Measurements from ENCODE around the gene CACNA1C. TPM values are rescaled to one million over a fixed set of nuclear protein-coding genes. Genes with fewer than 3 reads are reported as not detected.

Gene CACNA1C
- total RNA-seq, 1 donor from 2014 or later = 102 TPM

- Histone ChIP-seq H3K27me3 (no peaks in the 10 kb centered on the region), H3K27ac (no peak overlapping the region), H3K4me3 (no peak overlapping the region), H3K4me1 (no peaks in the 10 kb centered on the region), H3K9me3 (no peaks in the 10 kb centered on the region), H3K36me3 (peaks cover 22 to 25% of the 10 kb centered on the region in 2 donors)
- no peak for TF ChIP-seq CTCF (IDR thresholded peaks at IDR 0.05)
- no peak for DNase-seq (ENCODE audit: low spot score in 2 of 2)
- intact Hi-C loops (cut with DNase I) = no loop called here
These were observed 575.0 kb downstream of the CACNA1C start for GRCh38 chr12:2627835-2628191.

- H3K9me3 ChIP-seq = no peaks in the 10 kb centered on the region
- TF ChIP-seq CTCF (IDR thresholded peaks at IDR 0.05) = no peak
- DNase-seq (ENCODE audit: low spot score in 2 of 2) = no peak
- no peaks in the 10 kb centered on the region for H3K4me1 ChIP-seq
- H3K36me3 ChIP-seq = peaks cover 22 to 24% of the 10 kb centered on the region in 2 donors
- intact Hi-C loops (cut with DNase I) = no loop called here
- H3K27ac ChIP-seq = no peak overlapping the region
- no peak overlapping the region for H3K4me3 ChIP-seq
- H3K27me3 ChIP-seq = no peaks in the 10 kb centered on the region
These were observed 575.6 kb downstream of the CACNA1C start for GRCh38 chr12:2628401-2628800.

GRCh38 chr12:2629051-2629450, 576.3 kb downstream of the CACNA1C start:
- Histone ChIP-seq H3K4me3 (no peak overlapping the region), H3K27ac (no peak overlapping the region), H3K36me3 (peaks cover 22 to 23% of the 10 kb centered on the region in 2 donors), H3K9me3 (no peaks in the 10 kb centered on the region), H3K27me3 (no peaks in the 10 kb centered on the region), H3K4me1 (no peaks in the 10 kb centered on the region)
- intact Hi-C loops (cut with DNase I) = no loop called here
- DNase-seq (ENCODE audit: low spot score in 2 of 2) = no peak
- no peak for TF ChIP-seq CTCF (IDR thresholded peaks at IDR 0.05)

GRCh38 chr12:2631653-2632350, 579.0 kb downstream of the CACNA1C start:
- no peaks in the 10 kb centered on the region for H3K9me3 ChIP-seq
- peak overlapping the region; percentile 19 to 23 for H3K27ac ChIP-seq
- peaks cover 21 to 28% of the 10 kb centered on the region in 2 donors for H3K36me3 ChIP-seq
- no peak overlapping the region for H3K4me3 ChIP-seq
- peaks cover 0 to 4% of the 10 kb centered on the region in 2 donors for H3K4me1 ChIP-seq
- intact Hi-C loops (cut with DNase I) = no loop called here
- TF ChIP-seq CTCF (IDR thresholded peaks at IDR 0.05) = no peak
- no peaks in the 10 kb centered on the region for H3K27me3 ChIP-seq
- DNase-seq (ENCODE audit: low spot score in 2 of 2) = no peak

- TF ChIP-seq CTCF (IDR thresholded peaks at IDR 0.05) = no peak
- Histone ChIP-seq H3K36me3 (peaks cover 18 to 28% of the 10 kb centered on the region in 2 donors), H3K9me3 (no peaks in the 10 kb centered on the region), H3K4me1 (peaks cover 0 to 4% of the 10 kb centered on the region in 2 donors), H3K4me3 (no peak overlapping the region), H3K27ac (no peak overlapping the region), H3K27me3 (no peaks in the 10 kb centered on the region)
- intact Hi-C loops (cut with DNase I) = no loop called here
- no peak for DNase-seq (ENCODE audit: low spot score in 2 of 2)
These were observed 580.5 kb downstream of the CACNA1C start for GRCh38 chr12:2633176-2633824.
